ENCODE data around the gene COX4I2. TPM values are rescaled to one million over a fixed set of nuclear protein-coding genes. Genes with fewer than 3 reads are reported as not detected.

COX4I2 gene
- polyA plus RNA-seq, 3 donors, result not detected

- H2AFZ ChIP-seq (ENCODE audit: insufficient read depth, low read depth, low read length, poor library complexity, severe bottlenecking), result no peak overlapping the region
- Mint-ChIP-seq H3K36me3 (no peaks in the 10 kb centered on the region), H3K4me1 (peaks cover 2% of the 10 kb centered on the region), H3K4me3 (no peak overlapping the region), H3K27ac (no peak overlapping the region), H3K9me3 (no peaks in the 10 kb centered on the region), H3K27me3 (ENCODE audit: low read depth in 3 of 3) (peaks cover 0 to 2% (median 0%) of the 10 kb centered on the region in 3 donors)
- intact Hi-C loops (cut with micrococcal nuclease), result no loop called here
- H3K9ac ChIP-seq (ENCODE audit: insufficient read depth, low read length, poor library complexity, severe bottlenecking), result no peak overlapping the region
- no peaks in the 10 kb centered on the region for H3K27me3 ChIP-seq (ENCODE audit: control insufficient read depth in 2 of 2, insufficient read depth in 2 of 2, low read length in 2 of 2)
- H3K4me2 ChIP-seq (replicated peaks; ENCODE audit: extremely low read depth, low read length, poor library complexity, severe bottlenecking), result no peak overlapping the region
- WGBS (ENCODE audit: insufficient coverage), result 0% methylated on average over 1 of the region's 2 CpGs
- no peaks in the 10 kb centered on the region for H4K20me1 ChIP-seq (ENCODE audit: insufficient read depth, low read length)
- no peak for DNase-seq
- no peak for TF ChIP-seq CTCF (IDR thresholded peaks at IDR 0.05)
- no peak overlapping the region for H3K4me3 ChIP-seq (replicated peaks in 1 of 3; ENCODE audit: low read depth in 2 of 3, low read length in 3 of 3)
- H3K4me1 ChIP-seq (ENCODE audit: control insufficient read depth in 1 of 2, insufficient read depth in 2 of 2, low read length in 2 of 2), result no peaks in the 10 kb centered on the region
- H3K9me3 ChIP-seq (replicated peaks in 1 of 2; ENCODE audit: control insufficient read depth in 1 of 2, insufficient read depth in 1 of 2, low read length in 2 of 2), result no peaks in the 10 kb centered on the region
- H3K36me3 ChIP-seq (replicated peaks in 1 of 2; ENCODE audit: control insufficient read depth in 1 of 2, insufficient read depth in 2 of 2, low read length in 2 of 2), result no peaks in the 10 kb centered on the region
- no peak overlapping the region for H3K27ac ChIP-seq (ENCODE audit: low read depth in 1 of 2, low read length in 2 of 2)
- no peaks in the 10 kb centered on the region for H3K79me2 ChIP-seq (ENCODE audit: insufficient read depth, low read length)
These were observed 7.4 kb upstream of the COX4I2 start for GRCh38 chr20:31630187-31630790.

GRCh38 chr20:31632548-31633338 is 5.0 kb upstream of the COX4I2 start:
- Mint-ChIP-seq H3K27me3 (ENCODE audit: low read depth in 3 of 3) (peaks cover 0 to 2% (median 0%) of the 10 kb centered on the region in 3 donors), H3K27ac (no peak overlapping the region), H3K9me3 (no peaks in the 10 kb centered on the region), H3K36me3 (no peaks in the 10 kb centered on the region), H3K4me3 (no peak overlapping the region), H3K4me1 (peaks cover 2% of the 10 kb centered on the region)
- H3K36me3 ChIP-seq (replicated peaks in 1 of 2; ENCODE audit: control insufficient read depth in 1 of 2, insufficient read depth in 2 of 2, low read length in 2 of 2), result no peaks in the 10 kb centered on the region
- no peaks in the 10 kb centered on the region for H4K20me1 ChIP-seq (ENCODE audit: insufficient read depth, low read length)
- no peak overlapping the region for H3K4me3 ChIP-seq (replicated peaks in 1 of 3; ENCODE audit: low read depth in 2 of 3, low read length in 3 of 3)
- WGBS (ENCODE audit: insufficient coverage), result 98% methylated on average over 32 of the region's 40 CpGs
- no peak overlapping the region for H2AFZ ChIP-seq (ENCODE audit: insufficient read depth, low read depth, low read length, poor library complexity, severe bottlenecking)
- H3K4me2 ChIP-seq (replicated peaks; ENCODE audit: extremely low read depth, low read length, poor library complexity, severe bottlenecking), result no peak overlapping the region
- intact Hi-C loops (cut with micrococcal nuclease), result no loop called here
- TF ChIP-seq CTCF (IDR thresholded peaks at IDR 0.05), result no peak
- DNase-seq, result no peak
- H3K9me3 ChIP-seq (replicated peaks in 1 of 2; ENCODE audit: control insufficient read depth in 1 of 2, insufficient read depth in 1 of 2, low read length in 2 of 2), result no peaks in the 10 kb centered on the region
- H3K27ac ChIP-seq (ENCODE audit: low read depth in 1 of 2, low read length in 2 of 2), result no peak overlapping the region
- no peaks in the 10 kb centered on the region for H3K4me1 ChIP-seq (ENCODE audit: control insufficient read depth in 1 of 2, insufficient read depth in 2 of 2, low read length in 2 of 2)
- no peak overlapping the region for H3K9ac ChIP-seq (ENCODE audit: insufficient read depth, low read length, poor library complexity, severe bottlenecking)
- no peaks in the 10 kb centered on the region for H3K27me3 ChIP-seq (ENCODE audit: control insufficient read depth in 2 of 2, insufficient read depth in 2 of 2, low read length in 2 of 2)
- no peaks in the 10 kb centered on the region for H3K79me2 ChIP-seq (ENCODE audit: insufficient read depth, low read length)
